ENCODE results near the gene TRABD. TPM values are rescaled to one million over a fixed set of nuclear protein-coding genes. Genes with fewer than 3 reads are reported as not detected.

Gene TRABD
- total RNA-seq, 3 donors from 2014 or later = 17.3 to 35.7 (median 28.2) TPM

DNA sequence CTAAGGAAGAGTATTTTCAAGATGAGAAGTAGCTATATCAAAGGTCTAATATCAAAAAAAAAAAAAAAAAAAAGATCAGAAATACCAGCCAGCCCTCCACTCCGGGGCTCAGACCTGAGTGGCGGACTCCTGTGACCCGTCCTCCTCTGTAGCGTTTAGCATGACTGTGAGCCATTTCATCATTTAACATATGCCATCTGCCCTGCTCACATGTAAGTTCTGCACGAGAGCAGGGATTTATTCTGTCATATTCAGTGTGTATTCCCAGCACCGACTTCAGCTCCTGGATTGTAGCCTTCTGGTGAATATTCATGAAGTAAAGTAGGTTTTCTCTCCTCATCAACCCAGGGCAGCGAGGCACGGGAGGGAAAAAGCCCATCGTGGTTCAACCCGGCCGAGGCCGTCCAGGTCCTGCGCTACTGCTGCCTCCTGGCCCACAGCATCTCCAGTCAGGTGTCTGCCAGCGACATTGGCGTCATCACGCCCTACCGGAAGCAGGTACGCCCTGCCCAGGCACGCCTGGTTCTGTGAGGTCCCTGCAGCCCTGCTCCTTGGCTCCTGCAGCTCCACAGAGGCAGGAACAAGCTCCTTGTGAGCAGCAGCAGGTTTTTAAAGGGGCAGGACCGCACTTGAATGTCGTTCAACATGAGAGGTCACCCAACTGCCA is 27.9 kb upstream of the TRABD start:
- H3K27me3 ChIP-seq = no peaks in the 10 kb centered on the region
- peak overlapping the region; percentile 44 to 54 for H3K27ac ChIP-seq
- no peaks in the 10 kb centered on the region for H3K4me1 ChIP-seq
- H3K9me3 ChIP-seq = no peaks in the 10 kb centered on the region
- H3K4me3 ChIP-seq = peak overlapping the region in 1 of 3 donors; percentile 37
- TF ChIP-seq POLR2AphosphoS5 (IDR thresholded peaks at IDR 0.05) = peak in 1 of 3 donors; percentile 29
- TF ChIP-seq, protein P1, sequence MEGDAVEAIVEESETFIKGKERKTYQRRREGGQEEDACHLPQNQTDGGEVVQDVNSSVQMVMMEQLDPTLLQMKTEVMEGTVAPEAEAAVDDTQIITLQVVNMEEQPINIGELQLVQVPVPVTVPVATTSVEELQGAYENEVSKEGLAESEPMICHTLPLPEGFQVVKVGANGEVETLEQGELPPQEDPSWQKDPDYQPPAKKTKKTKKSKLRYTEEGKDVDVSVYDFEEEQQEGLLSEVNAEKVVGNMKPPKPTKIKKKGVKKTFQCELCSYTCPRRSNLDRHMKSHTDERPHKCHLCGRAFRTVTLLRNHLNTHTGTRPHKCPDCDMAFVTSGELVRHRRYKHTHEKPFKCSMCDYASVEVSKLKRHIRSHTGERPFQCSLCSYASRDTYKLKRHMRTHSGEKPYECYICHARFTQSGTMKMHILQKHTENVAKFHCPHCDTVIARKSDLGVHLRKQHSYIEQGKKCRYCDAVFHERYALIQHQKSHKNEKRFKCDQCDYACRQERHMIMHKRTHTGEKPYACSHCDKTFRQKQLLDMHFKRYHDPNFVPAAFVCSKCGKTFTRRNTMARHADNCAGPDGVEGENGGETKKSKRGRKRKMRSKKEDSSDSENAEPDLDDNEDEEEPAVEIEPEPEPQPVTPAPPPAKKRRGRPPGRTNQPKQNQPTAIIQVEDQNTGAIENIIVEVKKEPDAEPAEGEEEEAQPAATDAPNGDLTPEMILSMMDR (IDR thresholded peaks at IDR 0.05) = no peak
- no peaks in the 10 kb centered on the region for H3K36me3 ChIP-seq
- intact Hi-C loops (cut with DNase I; ENCODE audit: low total_unique reads) = loop anchor here (10.0 kb wide), 1 partner anchor 47 kb away; the partner anchor contains the start of gene SELENOO
- DNase-seq (ENCODE audit: low spot score in 2 of 2) = peak; percentile 83 to 85

DNA sequence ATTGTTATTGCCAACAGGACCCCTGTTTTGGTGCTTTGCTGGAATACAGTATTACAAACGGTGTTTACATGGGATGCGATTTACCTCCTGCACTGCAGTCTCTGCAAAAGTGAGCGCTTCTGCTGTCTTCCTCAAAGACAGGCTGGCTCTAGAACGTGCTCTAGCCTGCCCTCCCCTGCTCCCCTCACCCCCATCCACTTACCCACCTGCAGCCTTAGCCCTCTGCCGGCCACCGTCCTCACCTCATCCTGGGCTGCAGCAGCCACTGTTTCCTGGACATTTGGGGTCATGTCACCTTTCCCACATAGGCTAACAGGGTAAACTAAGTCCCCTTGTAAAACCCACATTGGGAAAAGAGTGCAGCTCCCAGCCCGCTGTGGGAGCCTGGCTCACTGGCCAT is 24.8 kb upstream of the TRABD start:
- Histone ChIP-seq H3K4me3 (no peak overlapping the region), H3K4me1 (no peaks in the 10 kb centered on the region), H3K27me3 (no peaks in the 10 kb centered on the region), H3K9me3 (no peaks in the 10 kb centered on the region), H3K27ac (no peak overlapping the region), H3K36me3 (no peaks in the 10 kb centered on the region)
- intact Hi-C loops (cut with DNase I; ENCODE audit: low total_unique reads) = no loop called here
- DNase-seq (ENCODE audit: low spot score in 2 of 2) = no peak
- TF ChIP-seq POLR2A (IDR thresholded peaks at IDR 0.05) (no peak), POLR2AphosphoS5 (IDR thresholded peaks at IDR 0.05) (no peak)
- TF ChIP-seq, protein P1 (IDR thresholded peaks at IDR 0.05) = no peak

DNA sequence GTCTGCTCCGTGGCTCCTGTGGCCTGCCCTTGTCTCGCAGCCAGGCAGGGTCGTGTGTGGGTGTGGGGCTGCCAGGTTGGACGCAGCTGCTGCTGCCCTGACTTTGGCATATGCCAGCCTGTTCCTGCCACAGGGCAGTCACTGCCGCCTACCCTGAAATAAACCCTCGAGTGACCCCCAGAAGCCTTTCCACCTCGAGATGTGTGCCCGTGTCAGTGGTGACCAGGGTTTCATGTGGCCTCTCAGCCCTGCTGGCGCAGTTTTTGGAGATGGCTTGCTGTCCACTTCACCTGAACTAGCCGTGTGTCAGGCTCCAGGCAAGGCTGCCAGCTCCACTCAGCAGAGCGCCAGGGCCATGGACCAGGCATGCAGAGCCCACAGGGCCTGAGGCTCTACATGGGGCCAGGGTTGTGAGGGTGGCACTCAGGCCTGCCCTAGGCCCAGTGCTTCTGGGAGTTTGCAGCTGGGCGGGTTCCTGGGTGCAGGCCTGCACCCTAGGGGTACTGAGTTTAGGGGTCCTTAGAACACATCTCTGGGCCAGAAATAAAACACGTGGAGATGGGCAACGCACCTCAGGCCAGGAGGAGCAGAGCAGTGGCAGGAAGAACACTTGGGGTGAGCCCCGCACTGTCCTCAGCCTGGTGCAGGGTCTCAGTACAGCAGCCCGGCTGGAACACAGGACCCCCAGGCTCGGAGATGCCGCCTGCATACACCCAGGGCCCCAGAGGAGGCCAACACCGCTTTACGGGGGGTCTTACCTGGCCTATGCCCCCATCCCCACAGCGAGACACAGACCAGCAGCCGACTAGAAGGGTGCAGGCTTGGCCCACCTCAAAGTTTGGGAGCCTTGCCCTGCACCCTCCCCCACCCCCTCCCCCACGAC is 24.0 kb upstream of the TRABD start:
- Histone ChIP-seq H3K4me3 (no peak overlapping the region), H3K36me3 (no peaks in the 10 kb centered on the region), H3K9me3 (no peaks in the 10 kb centered on the region), H3K4me1 (no peaks in the 10 kb centered on the region), H3K27me3 (no peaks in the 10 kb centered on the region), H3K27ac (no peak overlapping the region)
- intact Hi-C loops (cut with DNase I; ENCODE audit: low total_unique reads) = no loop called here
- TF ChIP-seq POLR2A (IDR thresholded peaks at IDR 0.05) = no peak
- TF ChIP-seq, protein P1 (IDR thresholded peaks at IDR 0.05) = no peak
- no peak for TF ChIP-seq POLR2AphosphoS5 (IDR thresholded peaks at IDR 0.05)
- DNase-seq (ENCODE audit: low spot score in 2 of 2) = no peak

DNA sequence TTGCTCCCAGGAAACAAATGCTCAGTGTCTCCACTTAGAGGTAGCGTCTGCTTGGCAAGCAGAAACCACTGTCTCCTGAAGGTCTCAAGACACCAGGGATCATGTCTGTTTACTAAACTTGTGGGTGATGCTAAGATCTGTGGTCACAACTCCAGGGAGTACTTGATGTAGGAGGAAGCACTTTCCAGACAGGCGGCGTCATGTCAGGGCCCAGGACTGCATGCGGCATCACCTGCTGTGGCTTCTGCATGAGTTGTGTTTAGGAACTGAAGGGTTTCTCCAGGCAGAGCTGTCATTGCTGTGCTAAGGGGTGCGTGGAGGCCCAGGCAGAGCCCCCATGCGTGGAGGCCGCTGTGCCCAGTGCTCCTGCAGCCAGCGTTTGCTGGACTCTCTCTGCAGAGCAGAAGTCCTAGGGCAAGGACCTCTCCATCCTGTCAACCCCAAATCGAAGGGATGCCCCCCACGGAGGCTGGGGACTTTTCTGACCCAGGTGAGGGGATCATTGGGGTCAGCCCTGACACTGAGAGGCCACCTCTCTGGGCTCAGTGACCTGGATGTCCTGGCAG is 23.2 kb upstream of the TRABD start:
- H3K27me3 ChIP-seq = no peaks in the 10 kb centered on the region
- H3K36me3 ChIP-seq = no peaks in the 10 kb centered on the region
- H3K9me3 ChIP-seq = no peaks in the 10 kb centered on the region
- intact Hi-C loops (cut with DNase I; ENCODE audit: low total_unique reads) = no loop called here
- no peak for DNase-seq (ENCODE audit: low spot score in 2 of 2)
- H3K4me3 ChIP-seq = no peak overlapping the region
- no peak overlapping the region for H3K27ac ChIP-seq
- TF ChIP-seq POLR2AphosphoS5 (IDR thresholded peaks at IDR 0.05) (no peak), POLR2A (IDR thresholded peaks at IDR 0.05) (no peak)
- TF ChIP-seq, protein P1 (IDR thresholded peaks at IDR 0.05) = no peak
- H3K4me1 ChIP-seq = no peaks in the 10 kb centered on the region

Measured in breast epithelium (tissue), 4 donors.